Stimulated activated CD8-positive, alpha-beta memory T cell treated with anti-CD3 and anti-CD28 coated beads, Interleukin-7, amount 100 ng/mL, for 24 hours (primary cell): ENCODE measurements around the gene BPIFB6.
"Not testable (repeated sequence)": the region's sequence is repeated elsewhere in the genome, so short reads cannot be mapped to it uniquely, and the experiment has no call there.

ENCODE experiments used
- DNase-seq: peaks from one replicate; pipeline ENCODE4 v3.0.0-alpha.2; 2020; ENCODE audit warnings: low read depth

Gene BPIFB6

GRCh38 chr20:33028875-33029274 is 2.6 kb upstream of the BPIFB6 start:
- no peak for DNase-seq

- DNase-seq = no peak
Observed at GRCh38 chr20:33030076-33030475, 1.4 kb upstream of the BPIFB6 start.

GRCh38 chr20:33030569-33030968 is 879 bp upstream of the BPIFB6 start:
- DNase-seq = no peak

- DNase-seq = no peak
Observed at GRCh38 chr20:33032555-33032954, 1.1 kb downstream of the BPIFB6 start.

- DNase-seq = no peak
Observed at GRCh38 chr20:33033381-33033780, 1.9 kb downstream of the BPIFB6 start.

- no peak for DNase-seq
Observed at GRCh38 chr20:33034115-33034514, 2.7 kb downstream of the BPIFB6 start.

- DNase-seq = no peak
Observed at GRCh38 chr20:33034901-33035492, 3.5 kb downstream of the BPIFB6 start.

- no peak for DNase-seq
Observed at GRCh38 chr20:33037456-33037855, 6.0 kb downstream of the BPIFB6 start.

GRCh38 chr20:33038243-33038642 is 6.8 kb downstream of the BPIFB6 start:
- DNase-seq = no peak

- DNase-seq = no peak
Observed at GRCh38 chr20:33042430-33042829, 11.0 kb downstream of the BPIFB6 start.

- no peak for DNase-seq
Observed at GRCh38 chr20:33042983-33043730, 11.7 kb downstream of the BPIFB6 start.

- DNase-seq = no peak
Observed at GRCh38 chr20:33043731-33044181, 12.3 kb downstream of the BPIFB6 start.

GRCh38 chr20:33045129-33045721 is 13.8 kb downstream of the BPIFB6 start:
- not testable (repeated sequence) for DNase-seq

GRCh38 chr20:33046412-33046811 is 15.0 kb downstream of the BPIFB6 start:
- no peak for DNase-seq

- DNase-seq = no peak
Observed at GRCh38 chr20:33051333-33051732, 19.9 kb downstream of the BPIFB6 start.

GRCh38 chr20:33053291-33054106 is 22.1 kb downstream of the BPIFB6 start, which contains the start of gene BPIFB3:
TSS of gene BPIFB3 (plus strand) at chr20:33053903. CDS start at chr20:33055436, 1,533 bp downstream.
- DNase-seq = no peak

- no peak for DNase-seq
Observed at GRCh38 chr20:33054381-33054780, 22.9 kb downstream of the BPIFB6 start.

- DNase-seq = no peak
Observed at GRCh38 chr20:33054791-33055190, 23.3 kb downstream of the BPIFB6 start.

- DNase-seq = no peak
Observed at GRCh38 chr20:33059136-33059535, 27.7 kb downstream of the BPIFB6 start.

- no peak for DNase-seq
Observed at GRCh38 chr20:33059741-33060390, 28.4 kb downstream of the BPIFB6 start.

GRCh38 chr20:33061658-33062028 is 30.2 kb downstream of the BPIFB6 start:
- DNase-seq = no peak
